Amygdala (tissue), 56 donors: ENCODE data around the gene TOR1B.
"Not testable (repeated sequence)": the region's sequence is repeated elsewhere in the genome, so short reads cannot be mapped to it uniquely, and the experiment has no call there.

Source experiments
- DNase-seq, 56 donors: peaks; one replicate each; lab custom pipeline; 2025; lab: John Stamatoyannopoulos, UW

TOR1B gene

DNA sequence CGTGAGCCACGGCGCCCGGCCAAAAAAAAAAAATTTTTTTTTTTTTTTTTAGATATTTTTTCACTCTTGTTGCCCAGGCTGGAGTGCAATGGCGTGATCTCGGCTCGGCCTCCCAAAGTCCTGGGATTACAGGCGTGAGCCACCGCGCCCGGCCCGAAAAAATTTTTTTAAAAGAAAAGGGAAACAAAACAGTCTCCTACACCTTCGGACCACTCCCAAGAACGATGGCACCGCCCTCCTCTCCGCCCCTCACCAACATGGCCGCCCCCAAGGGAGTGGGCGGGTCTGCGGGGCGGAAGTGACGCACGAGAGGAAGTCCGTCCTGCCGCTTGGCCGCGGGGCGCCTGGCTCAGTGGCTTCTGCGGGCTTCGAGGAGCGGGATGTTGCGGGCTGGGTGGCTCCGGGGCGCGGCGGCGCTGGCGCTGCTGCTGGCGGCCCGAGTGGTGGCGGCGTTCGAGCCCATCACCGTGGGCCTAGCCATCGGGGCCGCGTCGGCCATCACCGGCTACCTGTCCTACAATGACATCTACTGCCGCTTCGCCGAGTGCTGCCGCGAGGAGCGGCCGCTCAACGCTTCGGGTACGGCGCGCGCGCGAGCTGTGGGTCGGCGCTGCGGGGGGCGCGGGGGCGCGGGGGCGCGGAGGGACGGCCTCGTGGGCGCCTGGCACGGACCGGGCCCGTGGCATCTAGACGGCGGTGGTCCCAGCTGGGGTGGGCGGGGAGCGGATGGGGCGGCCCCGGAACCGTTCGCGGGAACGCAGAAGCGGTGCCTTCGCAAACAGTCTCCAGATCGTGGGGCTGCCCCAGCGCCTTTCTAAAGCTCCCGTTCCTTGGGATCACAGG is at the start of gene TOR1B:
TOR1B (plus strand) TSS at position 352 of the 843 bp plus-strand sequence; CDS start at position 381, 29 bp downstream.
- peak; percentile 20 to 95 (median 84) for DNase-seq

GRCh38 chr9:129755151-129755550 is 47.8 kb upstream of the TOR1B start:
- DNase-seq: no peak

- DNase-seq: no peak
Observed at GRCh38 chr9:129756191-129756590, 46.8 kb upstream of the TOR1B start.

- no peak for DNase-seq
Observed at GRCh38 chr9:129757045-129757444, 45.9 kb upstream of the TOR1B start.

GRCh38 chr9:129759319-129759718 is 43.7 kb upstream of the TOR1B start:
- no peak for DNase-seq

DNA sequence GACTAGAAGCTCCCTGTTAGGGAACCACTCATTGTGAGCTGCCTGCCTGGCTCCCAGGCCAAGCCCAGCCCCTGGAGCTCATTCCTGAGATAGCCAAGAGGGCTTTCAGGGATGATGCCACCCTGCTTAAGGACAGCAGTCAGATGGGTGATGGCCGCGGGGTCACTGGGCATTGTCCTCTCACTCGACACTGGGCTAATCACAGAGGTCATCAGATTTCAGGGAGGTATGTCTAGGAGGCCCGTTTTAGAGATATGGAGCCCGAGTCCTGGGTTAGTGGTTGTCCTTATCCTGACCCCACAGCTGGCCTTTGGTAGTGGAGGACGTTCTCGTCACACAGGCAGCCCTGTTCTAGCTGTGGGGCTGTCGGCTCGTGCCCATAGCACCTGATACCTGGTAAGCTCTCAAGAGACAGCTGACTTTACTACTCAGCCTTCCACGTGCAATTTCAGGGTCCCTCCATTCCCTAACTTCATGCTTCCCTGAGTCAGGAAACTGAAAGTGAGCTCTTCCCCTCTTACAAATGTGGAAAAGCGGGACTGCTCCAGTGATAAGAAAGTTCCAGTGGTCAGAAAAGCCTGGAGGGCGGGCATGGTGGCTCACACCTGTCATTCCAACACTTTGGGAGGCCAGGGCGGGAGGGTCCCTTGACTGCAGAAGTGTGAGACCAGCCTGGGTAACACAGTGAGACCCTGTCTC is 43.0 kb upstream of the TOR1B start:
- DNase-seq: no peak

GRCh38 chr9:129760784-129761183 is 42.2 kb upstream of the TOR1B start:
- not testable (repeated sequence) for DNase-seq

- no peak for DNase-seq
Observed at GRCh38 chr9:129761293-129761900, 41.6 kb upstream of the TOR1B start.

DNA sequence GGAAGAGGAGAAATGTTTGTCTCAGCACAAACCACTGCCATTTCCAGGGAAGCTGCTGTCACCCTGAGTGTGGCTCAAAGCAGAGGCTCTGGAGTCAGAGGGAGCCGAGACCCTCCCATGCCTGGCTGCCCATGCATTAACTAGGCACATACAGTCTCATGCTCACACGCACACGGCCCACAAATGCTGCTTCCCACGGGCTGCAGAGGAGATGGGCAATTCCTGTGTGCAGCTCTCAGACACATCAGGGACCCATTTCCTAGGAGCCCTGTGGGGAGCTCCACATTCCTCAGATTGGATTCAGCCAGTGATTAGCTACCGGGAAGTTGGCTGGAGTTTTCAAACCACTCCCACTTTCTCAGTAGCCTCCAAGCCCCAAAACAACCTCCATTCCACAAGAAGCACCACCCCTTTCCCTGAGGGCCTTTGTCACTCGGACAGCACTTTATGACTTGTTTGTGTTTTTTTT is 41.0 kb upstream of the TOR1B start:
- DNase-seq: no peak

DNA sequence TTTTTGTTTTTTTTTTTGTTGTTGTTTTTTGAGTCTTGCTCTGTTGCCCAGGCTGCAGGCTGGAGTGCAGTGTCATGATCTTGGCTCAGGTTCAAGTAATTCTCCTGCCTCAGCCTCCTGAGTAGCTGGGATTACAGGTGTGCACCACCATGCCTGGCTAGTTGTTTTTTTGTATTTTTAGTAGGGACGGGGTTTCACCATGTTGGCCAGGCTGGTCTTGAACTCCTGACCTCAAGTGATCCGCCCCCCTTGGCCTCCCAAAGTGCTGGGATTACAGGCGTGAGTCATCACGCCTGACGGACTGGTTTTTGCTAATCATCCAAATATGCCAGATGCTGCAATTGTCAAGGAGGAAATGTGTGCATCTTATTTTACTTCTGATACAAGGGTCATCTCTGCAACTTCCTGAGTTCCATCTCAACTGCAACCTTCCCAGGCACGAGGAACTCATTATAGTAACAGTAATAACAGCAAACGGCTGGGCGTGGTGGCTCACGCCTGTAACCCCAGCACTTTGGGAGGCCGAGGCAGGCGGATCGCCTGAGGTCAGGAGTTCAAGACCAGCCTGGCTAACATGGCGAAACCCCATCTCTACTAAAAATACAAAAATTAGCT is 40.5 kb upstream of the TOR1B start:
- DNase-seq: not testable (repeated sequence)

- no peak for DNase-seq
Observed at GRCh38 chr9:129762985-129763926, 39.7 kb upstream of the TOR1B start.

GRCh38 chr9:129765764-129766317 is 37.1 kb upstream of the TOR1B start:
- DNase-seq: no peak

- DNase-seq: no peak
Observed at GRCh38 chr9:129768486-129768885, 34.5 kb upstream of the TOR1B start.

- DNase-seq: no peak
Observed at GRCh38 chr9:129769669-129770068, 33.3 kb upstream of the TOR1B start.

DNA sequence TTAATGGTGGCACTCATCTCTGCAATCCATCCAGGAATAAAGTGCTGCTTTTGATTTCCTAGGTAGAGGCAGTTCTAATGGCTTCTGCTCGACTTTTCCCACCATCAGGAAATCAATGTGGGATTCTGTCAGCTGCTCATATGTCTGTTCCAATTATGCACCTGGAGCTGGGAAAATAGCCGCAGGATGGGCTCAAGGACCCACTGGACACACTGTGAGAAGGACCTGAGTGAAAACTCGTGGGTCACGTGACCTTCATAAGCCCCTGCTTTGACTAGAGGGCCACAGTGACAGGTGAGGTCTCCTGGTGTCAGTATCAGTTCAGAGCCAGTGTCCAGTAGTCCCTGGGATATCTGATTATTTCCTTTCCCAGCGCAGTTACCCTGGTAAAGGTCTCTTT is 32.2 kb upstream of the TOR1B start:
- no peak for DNase-seq

DNA sequence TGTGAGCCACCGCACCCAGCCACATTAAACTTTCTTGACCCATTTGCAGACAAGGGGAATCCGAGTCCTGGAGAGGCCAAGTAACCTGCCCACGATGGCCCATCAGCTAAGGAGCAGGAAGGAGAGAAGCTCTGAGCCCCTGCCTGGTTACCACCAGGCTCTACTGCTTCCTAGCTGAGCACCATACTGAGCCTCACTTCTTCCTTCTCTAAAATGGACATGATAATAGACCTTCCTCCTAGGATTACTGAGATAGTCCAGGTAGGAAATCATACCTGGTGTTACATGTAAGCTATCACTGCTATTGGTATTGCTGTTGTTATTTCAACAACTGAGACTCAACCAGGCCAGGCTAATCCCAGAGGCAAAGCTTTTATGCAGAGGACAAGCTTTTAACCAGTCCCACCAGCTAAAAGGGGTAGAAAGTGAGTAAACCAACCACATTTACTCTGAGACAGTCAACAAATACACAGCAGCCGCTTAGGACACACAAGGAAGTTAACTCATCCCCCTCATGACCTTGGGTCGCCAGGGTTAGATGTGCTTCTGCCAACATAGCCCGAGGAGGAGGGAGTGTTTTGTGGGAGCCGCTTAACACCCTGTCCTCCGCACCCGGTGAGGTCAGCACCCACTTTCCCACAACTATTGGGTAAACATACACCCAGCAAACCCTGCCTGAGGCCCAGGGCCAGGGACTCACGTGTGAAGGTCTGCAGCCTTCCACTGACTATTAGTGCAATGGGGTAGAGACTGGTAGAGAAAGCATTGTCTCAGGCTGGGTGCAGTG is 29.5 kb upstream of the TOR1B start:
- no peak for DNase-seq

DNA sequence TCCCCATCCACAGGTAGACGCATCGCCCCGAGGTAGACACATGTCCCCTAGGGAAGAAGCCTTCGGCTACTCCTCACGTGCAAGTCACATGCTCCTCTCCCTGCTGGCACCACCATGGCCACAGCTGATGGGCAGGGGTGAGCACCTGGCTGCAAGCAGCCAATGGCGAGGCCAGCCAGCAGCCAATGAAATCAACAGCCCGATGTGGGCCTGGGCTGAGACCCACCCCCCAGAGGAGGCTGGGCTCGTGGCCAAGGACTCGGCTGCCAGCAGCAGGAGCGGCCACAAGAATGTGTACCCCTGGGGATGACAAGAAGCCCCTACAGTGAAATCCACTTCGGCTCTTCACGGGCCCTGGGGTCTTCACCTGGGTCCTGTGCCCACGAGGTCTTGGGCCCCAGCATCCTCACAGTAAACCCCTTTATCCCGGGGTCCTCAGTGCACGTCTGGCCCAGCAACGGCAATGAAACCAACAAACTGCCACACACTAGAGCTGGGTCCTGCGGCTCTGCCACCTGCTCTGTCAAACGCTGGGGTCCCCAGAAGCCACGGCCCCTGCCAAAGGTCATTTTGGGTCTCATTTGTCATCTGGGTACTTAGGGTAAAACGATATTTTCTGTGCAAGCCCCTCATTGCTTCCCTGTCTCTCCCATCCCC is 28.1 kb upstream of the TOR1B start:
- DNase-seq: peak in 1 of 56 donors; percentile 5

DNA sequence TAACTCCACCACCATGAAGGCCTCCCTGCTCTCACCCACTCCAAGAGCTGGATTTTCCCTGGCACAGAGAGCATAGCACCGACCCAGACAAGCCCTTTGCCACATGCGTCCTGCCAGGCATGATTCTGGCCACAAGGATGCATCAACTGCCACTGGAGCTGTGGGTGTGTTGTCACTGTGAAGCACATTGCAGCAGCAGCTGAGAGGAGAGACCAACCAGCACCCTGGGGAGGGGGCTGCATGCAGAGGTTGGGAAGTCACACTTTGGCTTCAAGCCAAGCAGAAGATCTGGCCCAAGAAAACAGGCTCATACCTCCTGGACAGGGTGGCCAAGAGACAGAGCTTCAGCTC is 27.6 kb upstream of the TOR1B start:
- DNase-seq: no peak
